ENCODE measurements around the gene XCL1.

GRCh38 chr1:168609741-168610510 lies 33.5 kb downstream of the XCL1 start:
- TF ChIP-seq, protein P1, sequence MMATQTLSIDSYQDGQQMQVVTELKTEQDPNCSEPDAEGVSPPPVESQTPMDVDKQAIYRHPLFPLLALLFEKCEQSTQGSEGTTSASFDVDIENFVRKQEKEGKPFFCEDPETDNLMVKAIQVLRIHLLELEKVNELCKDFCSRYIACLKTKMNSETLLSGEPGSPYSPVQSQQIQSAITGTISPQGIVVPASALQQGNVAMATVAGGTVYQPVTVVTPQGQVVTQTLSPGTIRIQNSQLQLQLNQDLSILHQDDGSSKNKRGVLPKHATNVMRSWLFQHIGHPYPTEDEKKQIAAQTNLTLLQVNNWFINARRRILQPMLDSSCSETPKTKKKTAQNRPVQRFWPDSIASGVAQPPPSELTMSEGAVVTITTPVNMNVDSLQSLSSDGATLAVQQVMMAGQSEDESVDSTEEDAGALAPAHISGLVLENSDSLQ (IDR thresholded peaks at IDR 0.05) = no peak
- TF ChIP-seq SP1 (IDR thresholded peaks at IDR 0.05) = no peak
- no peak for TF ChIP-seq BHLHE40 (IDR thresholded peaks at IDR 0.05; ENCODE audit: borderline replicate concordance)
- TF ChIP-seq FOXK2 (IDR thresholded peaks at IDR 0.05) = no peak
- TF ChIP-seq ARNT (IDR thresholded peaks at IDR 0.05) = no peak
- TF ChIP-seq ZNF384 (IDR thresholded peaks at IDR 0.05) = no peak
- no peak for TF ChIP-seq NFRKB (IDR thresholded peaks at IDR 0.05)
- no peak for TF ChIP-seq HDGF (IDR thresholded peaks at IDR 0.05; ENCODE audit: borderline replicate concordance)
- no peak for TF ChIP-seq SUZ12 (IDR thresholded peaks at IDR 0.05)
- TF ChIP-seq FOXA1 (IDR thresholded peaks at IDR 0.05) = no peak

All from HEK293T (cell line).